Measurements from ENCODE around the gene RND1. TPM values are rescaled to one million over a fixed set of nuclear protein-coding genes. Genes with fewer than 3 reads are reported as not detected.

The RND1 gene
- polyA plus RNA-seq, 1 donor from 2014 or later = 1.3 TPM

- TF ChIP-seq CTCF (IDR thresholded peaks at IDR 0.05; ENCODE audit: poor library complexity, severe bottlenecking) (no peak), POLR2AphosphoS5 (IDR thresholded peaks at IDR 0.05) (no peak), MXI1 (conservative IDR thresholded peaks at IDR 0.05; ENCODE audit: poor library complexity, severe bottlenecking) (no peak), REST (IDR thresholded peaks at IDR 0.05; ENCODE audit: borderline replicate concordance) (no peak), EZH2 (IDR thresholded peaks at IDR 0.05; ENCODE audit: borderline replicate concordance, insufficient read depth, low read length, poor library complexity, severe bottlenecking) (no peak), TAF1 (IDR thresholded peaks at IDR 0.05; ENCODE audit: low read depth) (no peak), SMC3 (conservative IDR thresholded peaks at IDR 0.05; ENCODE audit: poor library complexity) (no peak), EP300 (conservative IDR thresholded peaks at IDR 0.05; ENCODE audit: poor library complexity, severe bottlenecking) (no peak), RAD21 (conservative IDR thresholded peaks at IDR 0.05) (no peak)
- no peaks in the 10 kb centered on the region for H3K27me3 ChIP-seq (ENCODE audit: insufficient read depth, low read depth, low read length)
- H3K9me2 ChIP-seq (ENCODE audit: insufficient read depth, low read length) = no peaks in the 10 kb centered on the region
- no peak overlapping the region for H3K4me3 ChIP-seq (ENCODE audit: low read length)
- H3K27ac ChIP-seq (ENCODE audit: low read length) = no peak overlapping the region
- no peaks in the 10 kb centered on the region for H3K9me3 ChIP-seq (ENCODE audit: low read length)
- H3K79me2 ChIP-seq (replicated peaks; ENCODE audit: insufficient read depth, low read length) = no peaks in the 10 kb centered on the region
- no peaks in the 10 kb centered on the region for H3F3A ChIP-seq (ENCODE audit: insufficient read depth, low read length, poor library complexity, severe bottlenecking)
- H2AFZ ChIP-seq (ENCODE audit: low read depth, low read length) = no peak overlapping the region
- no peak overlapping the region for H3K9ac ChIP-seq (ENCODE audit: low read length)
- H3K4me2 ChIP-seq (ENCODE audit: low read length) = no peak overlapping the region
- H4K20me1 ChIP-seq (ENCODE audit: insufficient read depth) = no peaks in the 10 kb centered on the region
- H3K36me3 ChIP-seq (ENCODE audit: insufficient read depth, low read length) = peaks cover 6% of the 10 kb centered on the region
Observed at GRCh38 chr12:48827026-48827425, 38.6 kb downstream of the RND1 start.

- Histone ChIP-seq H2AFZ (ENCODE audit: low read depth, low read length) (no peak overlapping the region), H3K9me2 (ENCODE audit: insufficient read depth, low read length) (no peaks in the 10 kb centered on the region), H3F3A (ENCODE audit: insufficient read depth, low read length, poor library complexity, severe bottlenecking) (no peaks in the 10 kb centered on the region), H3K36me3 (ENCODE audit: insufficient read depth, low read length) (peaks cover 2% of the 10 kb centered on the region), H4K20me1 (ENCODE audit: insufficient read depth) (peaks cover 3% of the 10 kb centered on the region), H3K27me3 (ENCODE audit: insufficient read depth, low read depth, low read length) (no peaks in the 10 kb centered on the region), H3K9me3 (ENCODE audit: low read length) (no peaks in the 10 kb centered on the region), H3K4me2 (ENCODE audit: low read length) (no peak overlapping the region), H3K79me2 (replicated peaks; ENCODE audit: insufficient read depth, low read length) (peaks cover 4% of the 10 kb centered on the region), H3K9ac (ENCODE audit: low read length) (no peak overlapping the region), H3K4me3 (ENCODE audit: low read length) (no peak overlapping the region), H3K27ac (ENCODE audit: low read length) (no peak overlapping the region)
- TF ChIP-seq MXI1 (conservative IDR thresholded peaks at IDR 0.05; ENCODE audit: poor library complexity, severe bottlenecking) (no peak), EP300 (conservative IDR thresholded peaks at IDR 0.05; ENCODE audit: poor library complexity, severe bottlenecking) (no peak), REST (IDR thresholded peaks at IDR 0.05; ENCODE audit: borderline replicate concordance) (no peak), SMC3 (conservative IDR thresholded peaks at IDR 0.05; ENCODE audit: poor library complexity) (no peak)
Observed at GRCh38 chr12:48826209-48826855, 39.3 kb downstream of the RND1 start.
